Panc1 (cell line): ENCODE data around the gene MAP2K7. TPM values are rescaled to one million over a fixed set of nuclear protein-coding genes. Genes with fewer than 3 reads are reported as not detected.
A peak's percentile ranks its signal among the peaks of the same experiment; 100 is the strongest.

Source experiments
- ATAC-seq: fragments of 200-7000 bp; cut with Tn5 transposase; 2 replicates; pipeline ENCODE4 v1.9.1; 2020; ENCODE audit warnings: mild to moderate bottlenecking, moderate library complexity
- Bru-seq: library from RNA; stranded (reverse); fragments of 400-500 nt; gene quantifications from one replicate; lab custom pipeline; 2021; lab: Mats Ljungman, UMichigan
- BruChase-seq, 2 experiments: library from RNA; stranded (reverse); fragments of 400-500 nt; gene quantifications; one replicate each; lab custom pipeline; 2021; lab: Mats Ljungman, UMichigan
- BruUV-seq: library from RNA; stranded (reverse); fragments of 400-500 nt; replicated peaks from 2 replicates; lab custom pipeline; 2021; lab: Mats Ljungman, UMichigan
- CTCF ChIA-PET: fragments of 300-600 bp; sonication (Branson Sonifier 250); formaldehyde crosslinking; loops from one replicate; lab custom pipeline; 2022; ENCODE audit warnings: antibody characterized with exemption; lab: Charles Lee
- POLR2A ChIA-PET: fragments of 300-600 bp; sonication (Branson Sonifier 250); formaldehyde crosslinking; loops from one replicate; lab custom pipeline; 2022; ENCODE audit warnings: antibody characterized with exemption; lab: Charles Lee
- DNase-seq: peaks from one replicate; pipeline ENCODE4 v3.0.0-alpha.2; 2010; ENCODE audit warnings: low read depth, low spot score
- H3K27ac ChIP-seq: 2 replicates; pipeline ENCODE4 v1.5.1; 2011; ENCODE audit warnings: mild to moderate bottlenecking, low read length, inconsistent platforms
- H3K27me3 ChIP-seq: fragments of 200-500 bp; sonication (Bioruptor generic); 2 replicates; pipeline ENCODE4 v1.6.0; 2014; ENCODE audit warnings: low read length, inconsistent platforms; ENCODE audit not compliant: control insufficient read depth, insufficient read depth
- H3K36me3 ChIP-seq: fragments of 200-500 bp; sonication (Bioruptor generic); 2 replicates; pipeline ENCODE4 v1.5.1; 2014; ENCODE audit warnings: inconsistent platforms, mild to moderate bottlenecking, low read length, moderate library complexity; ENCODE audit not compliant: control insufficient read depth, insufficient read depth
- H3K4me1 ChIP-seq: 2 replicates; pipeline ENCODE4 v1.5.1; 2011; ENCODE audit warnings: inconsistent platforms, mild to moderate bottlenecking, low read length, moderate library complexity; ENCODE audit not compliant: control insufficient read depth, insufficient read depth
- H3K4me3 ChIP-seq, 2 experiments: 2 replicates each; pipeline ENCODE4 v1.5.1; 2011 to 2012; ENCODE audit warnings: low read depth in 2 of 2, low read length in 2 of 2, mild to moderate bottlenecking in 2 of 2, inconsistent platforms in 1 of 2, moderate library complexity in 1 of 2
- H3K9me3 ChIP-seq: fragments of 200-500 bp; sonication (Bioruptor generic); 2 replicates; pipeline ENCODE4 v1.5.1; 2014; ENCODE audit warnings: low read depth, mild to moderate bottlenecking, inconsistent platforms, low read length, moderate library complexity; ENCODE audit not compliant: control insufficient read depth, insufficient read depth
- CTCF ChIP-seq: fragments of 450-650 bp; IDR thresholded peaks from 2 replicates; pipeline ENCODE4 v1.5.1; 2017; ENCODE audit warnings: mild to moderate bottlenecking
- POLR2AphosphoS5 ChIP-seq: IDR thresholded peaks from 2 replicates; pipeline ENCODE4 v1.6.1; 2012; ENCODE audit warnings: mild to moderate bottlenecking, low read depth, low read length, moderate library complexity
- REST ChIP-seq, 2 experiments: IDR thresholded peaks; 2 replicates each; pipeline ENCODE4 v1.6.1; 2011 to 2012; ENCODE audit warnings: low read depth in 2 of 2, control low read depth in 1 of 2, low read length in 1 of 2, mild to moderate bottlenecking in 1 of 2, moderate library complexity in 1 of 2; ENCODE audit not compliant: insufficient read depth in 1 of 2
- SIN3A ChIP-seq: IDR thresholded peaks from 2 replicates; pipeline ENCODE4 v1.6.1; 2012; ENCODE audit warnings: low read depth, mild to moderate bottlenecking, low read length, moderate library complexity, borderline replicate concordance; ENCODE audit not compliant: insufficient read depth
- TCF7L2 ChIP-seq: IDR thresholded peaks from 2 replicates; pipeline ENCODE4 v1.6.1; 2011; ENCODE audit warnings: mild to moderate bottlenecking, low read depth, low read length, inconsistent platforms
- in situ Hi-C: cut with HindIII; loops from 2 replicates; pipeline ENCODE4 v1.10.0; 2016; ENCODE audit warnings: low sequenced_read_pairs, low pct_unique_long_range_greater_than_20kb
- intact Hi-C: fragments of 100-400 bp; cut with micrococcal nuclease; formaldehyde crosslinking; loops from one replicate; pipeline ENCODE4 v1.10.0; 2022; ENCODE audit not compliant: unreplicated experiment
- long read RNA-seq: library from polyadenylated mRNA; unstranded; transcript quantifications from one replicate; pipeline ENCODE4 v2.0.0, GENCODE V29; 2021; ENCODE audit not compliant: unreplicated experiment
- polyA plus RNA-seq: library from polyadenylated mRNA; unstranded; fragments of >200 nt; gene quantifications from one replicate; pipeline ENCODE4 v1.2.1, GENCODE V29; 2012; ENCODE audit warnings: missing spikeins; ENCODE audit not compliant: insufficient read length
- total RNA-seq: library from RNA; stranded (reverse); gene quantifications from one replicate; pipeline ENCODE4 v1.2.1, GENCODE V29; 2021; ENCODE audit not compliant: unreplicated experiment

MAP2K7 gene
- 32.9 TPM for total RNA-seq
- 35.2 TPM for polyA plus RNA-seq
- Bru-seq, nascent RNA, result percentile 72 among the genes with signal in this experiment
- percentile 90 among the genes with signal in this experiment for BruChase-seq, experiment 1, labeled RNA remaining after a 2-hour chase
- BruChase-seq, experiment 2, labeled RNA remaining after a 6-hour chase, result percentile 86 among the genes with signal in this experiment
- long read RNA-seq, partial matches to known transcripts, result 5 of 34 reads
- long read RNA-seq, other reads (novel, unspliced or antisense), result 29 of 34 reads

GRCh38 chr19:7903244-7904073 lies at the start of gene MAP2K7:
Gene MAP2K7, plus strand, starts transcription at chr19:7903877. Its CDS starts 68 bp downstream, at chr19:7903945.
- ChIA-PET POLR2A (no interaction called here), CTCF (no interaction called here)
- Histone ChIP-seq H3K4me1 (peaks cover 6% of the 10 kb centered on the region; the same call in 1 of the 2 replicates), H3K27ac (peak within 1 kb of the TSS; percentile 96), H3K27me3 (no peaks in the 10 kb centered on the region), H3K4me3 (peak within 1 kb of the TSS; percentile 80 to 82), H3K9me3 (no peaks in the 10 kb centered on the region), H3K36me3 (no peaks in the 10 kb centered on the region; the same call in 1 of the 2 replicates)
- TF ChIP-seq POLR2AphosphoS5 (peak; percentile 95), CTCF (peak; percentile 90), REST (IDR thresholded peaks at IDR 0.05; ENCODE audit: insufficient read depth in 1 of 2, low read depth in 2 of 2, low read length in 1 of 2) (peak in 1 of 2 experiments; percentile 76; a peak in 2 of 4 replicates), TCF7L2 (no peak), SIN3A (peak; percentile 41; the same call in 1 of the 2 replicates)
- ATAC-seq (peak; percentile 83), DNase-seq (peak; percentile 95)
- in situ Hi-C loops, result no loop called here
- no TSS peak for BruUV-seq
- intact Hi-C loops, result no loop called here

- TF ChIP-seq SIN3A (no peak), POLR2AphosphoS5 (no peak), CTCF (no peak), TCF7L2 (no peak), REST (IDR thresholded peaks at IDR 0.05; ENCODE audit: insufficient read depth in 1 of 2, low read depth in 2 of 2, low read length in 1 of 2) (no peak)
- no peaks in the 10 kb centered on the region; the same call in 1 of the 2 replicates for H3K4me1 ChIP-seq
- no peaks in the 10 kb centered on the region for H3K27me3 ChIP-seq
- in situ Hi-C loops, result no loop called here
- intact Hi-C loops, result no loop called here
- H3K27ac ChIP-seq, result no peak overlapping the region
- POLR2A ChIA-PET, result no interaction called here
- no peaks in the 10 kb centered on the region for H3K9me3 ChIP-seq
- H3K36me3 ChIP-seq, result no peaks in the 10 kb centered on the region
- BruUV-seq, result no TSS peak
- H3K4me3 ChIP-seq, result no peak overlapping the region
- no peak for ATAC-seq
- CTCF ChIA-PET, result no interaction called here
- DNase-seq, result no peak
These were observed 48.1 kb upstream of the MAP2K7 start for GRCh38 chr19:7855426-7856108.
